Endothelial cell of umbilical vein (primary cell): ENCODE results near the gene KIAA1614. TPM values are rescaled to one million over a fixed set of nuclear protein-coding genes. Genes with fewer than 3 reads are reported as not detected.

Experiments used
- BruUV-seq: library from RNA; stranded (reverse); fragments of 400-500 nt; replicated peaks from 2 replicates; lab custom pipeline; 2021; lab: Mats Ljungman, UMichigan
- CTCF ChIA-PET: fragments of 300-600, 350-600 bp; sonication (Branson Sonifier 250); formaldehyde crosslinking; loops from one replicate; lab custom pipeline; 2021; ENCODE audit warnings: antibody characterized with exemption, inconsistent platforms; lab: Charles Lee
- POLR2A ChIA-PET: fragments of 300-600, 350-600 bp; sonication (Branson Sonifier 250); formaldehyde crosslinking; loops from one replicate; lab custom pipeline; 2021; ENCODE audit warnings: antibody characterized with exemption, inconsistent platforms; lab: Charles Lee
- DNase-seq: peaks from one replicate; pipeline ENCODE4 v3.0.0-alpha.2; 2011; ENCODE audit warnings: low read depth, low spot score
- FAIRE-seq: peaks from 2 replicates; lab custom pipeline; 2011; peaks lifted over from hg19 to GRCh38; lab: Jason Lieb, UNC
- H2AFZ ChIP-seq: 2 replicates; pipeline ENCODE4 v1.6.0; 2012; ENCODE audit warnings: low read depth, low read length, control low read depth, inconsistent platforms
- H3K27ac ChIP-seq: 2 replicates; pipeline ENCODE4 v1.5.1; 2011; ENCODE audit warnings: low read depth, mild to moderate bottlenecking, control low read depth, low read length, moderate library complexity; ENCODE audit not compliant: insufficient read depth
- H3K27me3 ChIP-seq, 2 experiments: 2 replicates each; pipeline versions ENCODE4 v1.6.0 to v1.6.1; 2011; ENCODE audit warnings: low read length in 2 of 2, mixed read lengths in 1 of 2; ENCODE audit not compliant: control insufficient read depth in 2 of 2, insufficient read depth in 2 of 2
- H3K36me3 ChIP-seq, 2 experiments: 2 replicates in 1 of 2; 3 replicates in 1 of 2; pipeline ENCODE4 v1.5.1; 2011; ENCODE audit warnings: low read length in 2 of 2, mild to moderate bottlenecking in 1 of 2, moderate library complexity in 1 of 2; ENCODE audit not compliant: control insufficient read depth in 2 of 2, insufficient read depth in 2 of 2; ENCODE audit errors: extremely low read depth in 1 of 2
- H3K4me1 ChIP-seq: 3 replicates; pipeline ENCODE4 v1.5.1; 2011; ENCODE audit warnings: mild to moderate bottlenecking, low read length; ENCODE audit not compliant: control insufficient read depth, insufficient read depth; ENCODE audit errors: extremely low read depth
- H3K4me2 ChIP-seq: 2 replicates; pipeline ENCODE4 v1.6.1; 2011; ENCODE audit warnings: low read length, control low read depth, mixed read lengths; ENCODE audit not compliant: insufficient read depth
- H3K4me3 ChIP-seq, 3 experiments: fragments of 200-600 bp in 1 of 3; sonication (generic), shearing (Covaris generic) in 1 of 3; replicated peaks in 1 of 3; 2 replicates each; pipeline ENCODE4 v1.5.1; 2011 to 2016; ENCODE audit warnings: control low read depth in 3 of 3, low read length in 3 of 3, mild to moderate bottlenecking in 2 of 3, inconsistent platforms in 1 of 3, low read depth in 1 of 3, moderate library complexity in 1 of 3; ENCODE audit not compliant: insufficient read depth in 1 of 3
- H3K79me2 ChIP-seq: 2 replicates; pipeline ENCODE4 v1.6.0; 2012; ENCODE audit warnings: low read length, inconsistent platforms; ENCODE audit not compliant: control insufficient read depth, insufficient read depth
- H3K9ac ChIP-seq: replicated peaks from 2 replicates; pipeline ENCODE3; 2011; ENCODE audit warnings: low read length, control low read depth; ENCODE audit not compliant: insufficient read depth; ENCODE audit errors: extremely low read depth
- H3K9me1 ChIP-seq: replicated peaks from 3 replicates; pipeline ENCODE4 v1.6.0; 2011; ENCODE audit warnings: mild to moderate bottlenecking, low read length; ENCODE audit not compliant: control insufficient read depth, insufficient read depth; ENCODE audit errors: extremely low read depth
- H3K9me3 ChIP-seq: replicated peaks from 2 replicates; pipeline ENCODE4 v1.5.1; 2012; ENCODE audit warnings: low read length, inconsistent platforms; ENCODE audit not compliant: control insufficient read depth, insufficient read depth
- H4K20me1 ChIP-seq: replicated peaks from 2 replicates; pipeline ENCODE3; 2011; ENCODE audit warnings: mild to moderate bottlenecking, low read length; ENCODE audit not compliant: control insufficient read depth, insufficient read depth; ENCODE audit errors: extremely low read depth
- CTCF ChIP-seq, 2 donors: IDR thresholded peaks; 1 replicate in 1 of 2; 2 replicates in 1 of 2; pipeline ENCODE4 v1.5.1; 2011; ENCODE audit warnings: low read length in 2 of 2, mild to moderate bottlenecking in 2 of 2, moderate library complexity in 2 of 2, control low read depth in 1 of 2, inconsistent platforms in 1 of 2, low read depth in 1 of 2; ENCODE audit not compliant: insufficient read depth in 1 of 2; ENCODE audit errors: extremely low read depth in 1 of 2
- EZH2 ChIP-seq: IDR thresholded peaks from 2 replicates; pipeline ENCODE4 v1.6.1; 2012; ENCODE audit warnings: borderline replicate concordance, low read depth, mild to moderate bottlenecking, moderate library complexity, low read length, inconsistent platforms; ENCODE audit not compliant: severe bottlenecking
- FOS ChIP-seq: IDR thresholded peaks from 2 replicates; pipeline ENCODE4 v1.6.1; 2011; ENCODE audit warnings: mild to moderate bottlenecking, low read length, moderate library complexity, borderline replicate concordance; ENCODE audit not compliant: insufficient read depth
- GATA2 ChIP-seq: IDR thresholded peaks from 2 replicates; pipeline ENCODE4 v1.7.0; 2011; ENCODE audit warnings: low read depth, mild to moderate bottlenecking, moderate library complexity, mixed read lengths, low read length; ENCODE audit not compliant: insufficient read length, insufficient read depth
- JUN ChIP-seq: IDR thresholded peaks from 2 replicates; pipeline ENCODE4 v1.6.1; 2011; ENCODE audit warnings: borderline replicate concordance, low read depth; ENCODE audit not compliant: insufficient read length, insufficient read depth
- MAX ChIP-seq: IDR thresholded peaks from 2 replicates; pipeline ENCODE4 v1.6.1; 2011; ENCODE audit not compliant: insufficient read depth, insufficient read length
- MYC ChIP-seq: IDR thresholded peaks from one replicate; pipeline ENCODE4 v1.6.1; 2011; ENCODE audit warnings: mild to moderate bottlenecking, low read depth, low read length
- POLR2A ChIP-seq: IDR thresholded peaks from 2 replicates; pipeline ENCODE4 v1.6.1; 2012; ENCODE audit warnings: low read depth, mild to moderate bottlenecking, control low read depth, low read length
- POLR2AphosphoS5 ChIP-seq: IDR thresholded peaks from 2 replicates; pipeline ENCODE4 v1.6.1; 2012; ENCODE audit warnings: low read depth, mild to moderate bottlenecking, control low read depth, low read length, moderate library complexity; ENCODE audit not compliant: insufficient read depth
- dilution Hi-C: fragments of 300-500 bp; cut with MboI; formaldehyde crosslinking; loops from one replicate; pipeline ENCODE4 v1.15.0; 2019; ENCODE audit warnings: low sequenced_read_pairs; ENCODE audit not compliant: extremely low pct_ligation_motif_present
- intact Hi-C: fragments of 100-400 bp; cut with micrococcal nuclease; formaldehyde crosslinking; loops from one replicate; pipeline ENCODE4 v1.10.0; 2022
- polyA plus RNA-seq, 4 experiments: library from polyadenylated mRNA; depleted of rRNA in 3 of 4; stranded (reverse) in 3 of 4; unstranded in 1 of 4; fragments of >200 nt; gene quantifications; 2 replicates each; pipeline versions ENCODE4 v1.2.1 to v1.2.3, GENCODE V29; 2011 to 2012; ENCODE audit warnings: missing spikeins in 1 of 4
- total RNA-seq: library from RNA; stranded (reverse); gene quantifications from 2 replicates; pipeline ENCODE4 v1.2.3, GENCODE V29; 2021

The KIAA1614 gene
- total and polyA plus RNA-seq, 2 donors (not counting 3 experiments of a cell fraction or from before 2014, with no cell fraction given), result 1.0 to 2.0 TPM

GRCh38 chr1:180948641-180949615 is 36.2 kb downstream of the KIAA1614 start:
- intact Hi-C loops, result no loop called here
- FAIRE-seq, result no peak
- no peaks in the 10 kb centered on the region for H4K20me1 ChIP-seq
- H3K27ac ChIP-seq, result no peak overlapping the region
- dilution Hi-C loops, result no loop called here
- no peak overlapping the region for H3K4me3 ChIP-seq
- peaks cover 0 to 8% of the 10 kb centered on the region in 2 experiments for H3K36me3 ChIP-seq
- CTCF ChIA-PET, result interaction anchor here (1.6 kb wide), 2 partner anchors 18 to 67 kb away, joined by 4 to 5 read pairs; no protein-coding TSS in a partner anchor
- H3K4me2 ChIP-seq, result no peak overlapping the region
- no peaks in the 10 kb centered on the region for H3K79me2 ChIP-seq
- TF ChIP-seq POLR2AphosphoS5 (no peak), CTCF (IDR thresholded peaks at IDR 0.05; ENCODE audit: extremely low read depth in 1 of 2, insufficient read depth in 1 of 2, low read depth in 1 of 2, low read length in 2 of 2) (no peak), GATA2 (no peak), MAX (no peak), FOS (no peak), MYC (no peak), JUN (no peak), POLR2A (no peak), EZH2 (no peak)
- H3K9ac ChIP-seq, result no peak overlapping the region
- BruUV-seq, result no TSS peak
- H3K9me1 ChIP-seq, result no peaks in the 10 kb centered on the region
- H3K4me1 ChIP-seq, result peaks cover 5% of the 10 kb centered on the region
- no peaks in the 10 kb centered on the region for H3K9me3 ChIP-seq
- DNase-seq, result no peak
- POLR2A ChIA-PET, result no interaction called here
- H3K27me3 ChIP-seq, result no peaks in the 10 kb centered on the region
- no peak overlapping the region for H2AFZ ChIP-seq
